CD14-positive monocyte (primary cell): Measurements from ENCODE around the gene KCNK13. TPM values are rescaled to one million over a fixed set of nuclear protein-coding genes. Genes with fewer than 3 reads are reported as not detected.

Source experiments
- DNase-seq, 3 donors: peaks; one replicate each; pipeline ENCODE4 v3.0.0-alpha.2; 2011 to 2022
- H2AFZ ChIP-seq: 2 replicates; pipeline ENCODE4 v1.6.0; 2012; ENCODE audit warnings: mild to moderate bottlenecking, low read depth, low read length, inconsistent platforms; ENCODE audit not compliant: insufficient read depth, poor library complexity, severe bottlenecking
- H3K27ac ChIP-seq, 2 donors: 1 replicate in 1 of 2; 2 replicates in 1 of 2; pipeline ENCODE4 v1.5.1; 2012 to 2013; ENCODE audit warnings: low read length in 2 of 2, control low read depth in 1 of 2, inconsistent platforms in 1 of 2, low read depth in 1 of 2, mild to moderate bottlenecking in 1 of 2
- H3K27me3 ChIP-seq, 2 donors: one replicate each; pipeline versions ENCODE4 v1.6.0 to v1.6.1; 2011 to 2013; ENCODE audit warnings: low read length in 2 of 2; ENCODE audit not compliant: control insufficient read depth in 2 of 2, insufficient read depth in 2 of 2
- H3K36me3 ChIP-seq, 2 donors: replicated peaks in 1 of 2; 1 replicate in 1 of 2; 2 replicates in 1 of 2; pipeline versions ENCODE4 v1.5.1 to v1.6.1; 2012 to 2013; ENCODE audit warnings: low read length in 2 of 2, control low read depth in 1 of 2, inconsistent platforms in 1 of 2, mild to moderate bottlenecking in 1 of 2; ENCODE audit not compliant: insufficient read depth in 2 of 2, control insufficient read depth in 1 of 2
- H3K4me1 ChIP-seq, 2 donors: 1 replicate in 1 of 2; 2 replicates in 1 of 2; pipeline versions ENCODE4 v1.5.1 to v1.6.1; 2012 to 2013; ENCODE audit warnings: low read length in 2 of 2, control low read depth in 1 of 2, inconsistent platforms in 1 of 2, mild to moderate bottlenecking in 1 of 2, moderate library complexity in 1 of 2; ENCODE audit not compliant: insufficient read depth in 2 of 2, control insufficient read depth in 1 of 2
- H3K4me2 ChIP-seq: replicated peaks from 2 replicates; pipeline ENCODE3; 2012; ENCODE audit warnings: low read length, moderate library complexity, mild to moderate bottlenecking; ENCODE audit not compliant: poor library complexity, severe bottlenecking; ENCODE audit errors: extremely low read depth
- H3K4me3 ChIP-seq, 3 experiments: fragments of 200-600 bp in 1 of 3; sonication (generic) in 1 of 3; replicated peaks in 1 of 3; 1 replicate in 2 of 3; 2 replicates in 1 of 3; pipeline ENCODE4 v1.5.1; 2011 to 2013; ENCODE audit warnings: low read length in 3 of 3, mild to moderate bottlenecking in 3 of 3, control low read depth in 2 of 3, low read depth in 2 of 3, inconsistent platforms in 1 of 3, moderate library complexity in 1 of 3
- H3K79me2 ChIP-seq: 2 replicates; pipeline ENCODE4 v1.6.0; 2012; ENCODE audit warnings: mild to moderate bottlenecking, control low read depth, inconsistent platforms, low read length, moderate library complexity; ENCODE audit not compliant: insufficient read depth
- H3K9ac ChIP-seq: 2 replicates; pipeline ENCODE4 v1.6.0; 2017; ENCODE audit warnings: low read length, mild to moderate bottlenecking; ENCODE audit not compliant: insufficient read depth, poor library complexity, severe bottlenecking
- H3K9me3 ChIP-seq, 2 donors: replicated peaks in 1 of 2; 1 replicate in 1 of 2; 2 replicates in 1 of 2; pipeline versions ENCODE4 v1.5.1 to v1.6.1; 2012 to 2013; ENCODE audit warnings: low read length in 2 of 2, control low read depth in 1 of 2; ENCODE audit not compliant: control insufficient read depth in 1 of 2, insufficient read depth in 1 of 2
- H4K20me1 ChIP-seq: 2 replicates; pipeline ENCODE4 v1.6.0; 2012; ENCODE audit warnings: mild to moderate bottlenecking, low read length, control low read depth, moderate library complexity; ENCODE audit not compliant: insufficient read depth
- H3K27ac Mint-ChIP-seq, 7 donors: one replicate each; pipeline ENCODE4 v1.8.0; 2020; ENCODE audit warnings: mild to moderate bottlenecking in 7 of 7, mixed read lengths in 7 of 7, moderate library complexity in 6 of 7, inconsistent platforms in 2 of 7
- H3K27me3 Mint-ChIP-seq, 3 donors: one replicate each; pipeline ENCODE4 v1.8.0; 2021 to 2022; ENCODE audit warnings: low read depth in 3 of 3, mild to moderate bottlenecking in 3 of 3, mixed read lengths in 3 of 3, moderate library complexity in 3 of 3, inconsistent platforms in 1 of 3
- H3K36me3 Mint-ChIP-seq, 2 donors: one replicate each; pipeline ENCODE4 v1.8.0; 2020; ENCODE audit warnings: mixed read lengths in 2 of 2, inconsistent platforms in 1 of 2, mild to moderate bottlenecking in 1 of 2
- H3K4me1 Mint-ChIP-seq: one replicate; pipeline ENCODE4 v1.8.0; 2020; ENCODE audit warnings: mild to moderate bottlenecking, mixed read lengths
- H3K4me3 Mint-ChIP-seq, 2 donors: one replicate each; pipeline ENCODE4 v1.8.0; 2020; ENCODE audit warnings: mild to moderate bottlenecking in 2 of 2, mixed read lengths in 2 of 2, moderate library complexity in 1 of 2
- H3K9me3 Mint-ChIP-seq, 7 donors: one replicate each; pipeline ENCODE4 v1.8.0; 2020 to 2022; ENCODE audit warnings: mixed read lengths in 7 of 7, mild to moderate bottlenecking in 6 of 7, moderate library complexity in 6 of 7, inconsistent platforms in 2 of 7
- CTCF ChIP-seq: fragments of 200-600 bp; IDR thresholded peaks from one replicate; pipeline ENCODE4 v1.8.0; 2022; ENCODE audit warnings: antibody characterized with exemption, mild to moderate bottlenecking
- WGBS: methylation state at CpG from one replicate; pipeline ENCODE4 v1.1.5; 2013; ENCODE audit warnings: missing lambda C conversion rate; ENCODE audit not compliant: insufficient coverage; 5-methylcytosine and 5-hydroxymethylcytosine counted together
- intact Hi-C, 2 donors: fragments of 100-400 bp; cut with micrococcal nuclease; formaldehyde crosslinking; loops; one replicate each; pipeline versions ENCODE4 v1.15.0 to v1.15.1; 2023
- polyA plus RNA-seq, 3 donors: library from polyadenylated mRNA; depleted of rRNA in 1 of 3; unstranded in 2 of 3; stranded (reverse) in 1 of 3; fragments of 300-500 nt in 2 of 3; fragments of >200 nt in 1 of 3; fragmentation: Illumina TruSeq in 2 of 3; gene quantifications; 1 replicate in 2 of 3; 2 replicates in 1 of 3; pipeline ENCODE4 v1.2.3, GENCODE V29; 2012 to 2021

KCNK13 gene
- polyA plus RNA-seq, 3 donors: 1.6 to 4.2 (median 2.9) TPM

GRCh38 chr14:90201344-90201743 is 139.6 kb downstream of the KCNK13 start:
- Histone ChIP-seq H4K20me1 (no peaks in the 10 kb centered on the region), H3K36me3 (no peaks in the 10 kb centered on the region), H3K4me1 (no peaks in the 10 kb centered on the region), H3K27me3 (peaks cover 0 to 2% of the 10 kb centered on the region in 2 donors), H2AFZ (no peak overlapping the region), H3K9me3 (peaks cover 10 to 12% of the 10 kb centered on the region in 2 donors), H3K9ac (no peak overlapping the region), H3K4me3 (no peak overlapping the region), H3K4me2 (no peak overlapping the region), H3K79me2 (no peaks in the 10 kb centered on the region), H3K27ac (no peak overlapping the region)
- Mint-ChIP-seq H3K27me3 (peaks cover 12 to 14% (median 14%) of the 10 kb centered on the region in 3 donors), H3K4me3 (no peak overlapping the region), H3K9me3 (peaks cover 7 to 30% (median 19%) of the 10 kb centered on the region in 7 donors), H3K36me3 (no peaks in the 10 kb centered on the region), H3K4me1 (no peaks in the 10 kb centered on the region), H3K27ac (no peak overlapping the region)
- no CpG with 5 or more reads among the region's 2 CpGs for WGBS
- no peak for TF ChIP-seq CTCF
- intact Hi-C loops: no loop called here
- no peak for DNase-seq

- Histone ChIP-seq H4K20me1 (no peaks in the 10 kb centered on the region), H3K4me3 (no peak overlapping the region), H3K4me2 (no peak overlapping the region), H3K36me3 (no peaks in the 10 kb centered on the region), H3K27me3 (peaks cover 0 to 2% of the 10 kb centered on the region in 2 donors), H3K27ac (no peak overlapping the region), H3K9ac (no peak overlapping the region), H3K4me1 (no peaks in the 10 kb centered on the region), H3K79me2 (no peaks in the 10 kb centered on the region), H3K9me3 (peaks cover 10 to 12% of the 10 kb centered on the region in 2 donors), H2AFZ (no peak overlapping the region)
- Mint-ChIP-seq H3K27me3 (peaks cover 5 to 12% (median 8%) of the 10 kb centered on the region in 3 donors), H3K9me3 (peaks cover 7 to 30% (median 20%) of the 10 kb centered on the region in 7 donors), H3K4me1 (no peaks in the 10 kb centered on the region), H3K27ac (no peak overlapping the region), H3K4me3 (no peak overlapping the region), H3K36me3 (no peaks in the 10 kb centered on the region)
- no peak for DNase-seq
- intact Hi-C loops: no loop called here
- no peak for TF ChIP-seq CTCF
Observed at GRCh38 chr14:90204516-90204915, 142.7 kb downstream of the KCNK13 start.
